B cell (primary cell): ENCODE results near the gene HSD11B2. TPM values are rescaled to one million over a fixed set of nuclear protein-coding genes. Genes with fewer than 3 reads are reported as not detected.

ENCODE experiments used
- ATAC-seq: fragments of 200-7000 bp; cut with Tn5 transposase; one replicate; pipeline ENCODE4 v1.10.0; 2021; ENCODE audit warnings: low read depth, mild to moderate bottlenecking, moderate number of reproducible peaks, moderate library complexity
- CTCF ChIA-PET: fragments of 350-600 bp; sonication (Branson Sonifier 250); formaldehyde crosslinking; loops from one replicate; lab custom pipeline; 2021; ENCODE audit warnings: antibody characterized with exemption, inconsistent platforms; lab: Charles Lee
- POLR2A ChIA-PET: fragments of 350-600 bp; sonication (Branson Sonifier 250); formaldehyde crosslinking; loops from one replicate; lab custom pipeline; 2021; ENCODE audit warnings: antibody characterized with exemption; lab: Charles Lee
- DNase-seq: peaks from one replicate; pipeline ENCODE4 v3.0.0; 2013
- H2AFZ ChIP-seq: 2 replicates; pipeline ENCODE4 v1.6.1; 2012; ENCODE audit warnings: mild to moderate bottlenecking, low read depth, low read length; ENCODE audit not compliant: insufficient read depth, poor library complexity, severe bottlenecking
- H3K27ac ChIP-seq, 2 donors: 1 replicate in 1 of 2; 2 replicates in 1 of 2; pipeline ENCODE4 v1.5.1; 2012 to 2013; ENCODE audit warnings: low read length in 2 of 2, mild to moderate bottlenecking in 2 of 2, moderate library complexity in 1 of 2
- H3K27me3 ChIP-seq, 4 experiments: fragments of 200-600 bp in 1 of 4; sonication (generic) in 1 of 4; replicated peaks in 1 of 4; 1 replicate in 2 of 4; 2 replicates in 2 of 4; pipeline versions ENCODE4 v1.6.1 to v1.7.0; 2013 to 2016; ENCODE audit warnings: low read length in 3 of 4, mild to moderate bottlenecking in 2 of 4, mixed read lengths in 1 of 4, moderate library complexity in 1 of 4; ENCODE audit not compliant: insufficient read depth in 4 of 4, control insufficient read depth in 3 of 4; ENCODE audit errors: control extremely low read depth in 1 of 4
- H3K36me3 ChIP-seq, 2 experiments: replicated peaks in 1 of 2; 1 replicate in 1 of 2; 2 replicates in 1 of 2; pipeline versions ENCODE4 v1.6.1 to v1.7.1; 2013; ENCODE audit warnings: low read length in 1 of 2; ENCODE audit not compliant: insufficient read depth in 2 of 2, control insufficient read depth in 1 of 2; ENCODE audit errors: control extremely low read depth in 1 of 2, extremely low read depth in 1 of 2
- H3K4me1 ChIP-seq, 2 donors: fragments of 200-600 bp in 1 of 2; sonication (generic) in 1 of 2; 1 replicate in 1 of 2; 2 replicates in 1 of 2; pipeline versions ENCODE4 v1.5.1 to v1.6.1; 2013 to 2017; ENCODE audit warnings: low read length in 2 of 2; ENCODE audit not compliant: control insufficient read depth in 2 of 2, insufficient read depth in 2 of 2
- H3K4me2 ChIP-seq: replicated peaks from 2 replicates; pipeline ENCODE3; 2012; ENCODE audit warnings: mild to moderate bottlenecking, low read depth, low read length; ENCODE audit not compliant: poor library complexity, severe bottlenecking
- H3K4me3 ChIP-seq, 5 experiments: fragments of 200-600 bp in 1 of 5; sonication (generic) in 1 of 5; 1 replicate in 3 of 5; 2 replicates in 2 of 5; pipeline versions ENCODE4 v1.5.1 to v1.7.0; 2011 to 2016; ENCODE audit warnings: low read length in 4 of 5, mild to moderate bottlenecking in 4 of 5, low read depth in 2 of 5, control low read depth in 1 of 5, moderate library complexity in 1 of 5; ENCODE audit not compliant: insufficient read depth in 1 of 5; ENCODE audit errors: control extremely low read depth in 1 of 5, extremely low read depth in 1 of 5
- H3K79me2 ChIP-seq: fragments of 200-600 bp; sonication (generic); one replicate; pipeline ENCODE4 v1.6.0; 2016; ENCODE audit warnings: low read length; ENCODE audit not compliant: control insufficient read depth, insufficient read depth
- H3K9ac ChIP-seq: fragments of 200-600 bp; sonication (generic); 2 replicates; pipeline ENCODE4 v1.6.1; 2017; ENCODE audit warnings: mild to moderate bottlenecking, low read length, moderate library complexity
- H3K9me3 ChIP-seq, 3 donors: one replicate each; pipeline versions ENCODE4 v1.6.1 to v1.7.1; 2013; ENCODE audit warnings: low read length in 2 of 3; ENCODE audit not compliant: control insufficient read depth in 2 of 3, insufficient read depth in 1 of 3; ENCODE audit errors: control extremely low read depth in 1 of 3
- H4K20me1 ChIP-seq: 2 replicates; pipeline ENCODE4 v1.6.0; 2012; ENCODE audit warnings: mild to moderate bottlenecking, low read length; ENCODE audit not compliant: insufficient read depth, control insufficient read depth, poor library complexity, severe bottlenecking
- H3K27ac Mint-ChIP-seq: one replicate; pipeline ENCODE4 v1.8.0; 2021; ENCODE audit warnings: mixed read lengths
- H3K27me3 Mint-ChIP-seq: one replicate; pipeline ENCODE4 v1.8.0; 2021; ENCODE audit warnings: mixed read lengths
- H3K4me1 Mint-ChIP-seq: one replicate; pipeline ENCODE4 v1.8.0; 2021; ENCODE audit warnings: mixed read lengths
- H3K4me3 Mint-ChIP-seq: one replicate; pipeline ENCODE4 v1.8.0; 2021; ENCODE audit warnings: mixed read lengths
- H3K9me3 Mint-ChIP-seq: one replicate; pipeline ENCODE4 v1.8.0; 2022; ENCODE audit warnings: mixed read lengths; ENCODE audit not compliant: insufficient read depth
- EZH2 ChIP-seq: IDR thresholded peaks from 2 replicates; pipeline ENCODE4 v1.6.1; 2012; ENCODE audit warnings: borderline replicate concordance, low read depth, mild to moderate bottlenecking, moderate library complexity, low read length; ENCODE audit not compliant: insufficient read depth, poor library complexity, severe bottlenecking
- WGBS: methylation state at CpG from one replicate; pipeline ENCODE4 v1.1.5; 2013; ENCODE audit warnings: missing lambda C conversion rate; ENCODE audit not compliant: insufficient coverage; 5-methylcytosine and 5-hydroxymethylcytosine counted together
- intact Hi-C: fragments of 100-400 bp; cut with micrococcal nuclease; formaldehyde crosslinking; loops from one replicate; pipeline ENCODE4 v1.10.0; 2022
- polyA plus RNA-seq: library from polyadenylated mRNA; depleted of rRNA; stranded (reverse); fragments of >200 nt; gene quantifications from 2 replicates; pipeline ENCODE4 v1.2.3, GENCODE V29; 2012
- total RNA-seq, 2 donors: library from RNA; stranded (reverse); fragments of 120-200 nt in 1 of 2; gene quantifications; 1 replicate in 1 of 2; 2 replicates in 1 of 2; pipeline versions ENCODE4 v1.2.3 to v1.2.4, GENCODE V29; 2013 to 2022
- TF ChIP-seq, protein P1 (sequence below): fragments of 200-600 bp; IDR thresholded peaks from one replicate; pipeline ENCODE4 v1.8.0; 2022; ENCODE audit warnings: antibody characterized with exemption, mild to moderate bottlenecking

Gene HSD11B2
- total and polyA plus RNA-seq, 2 donors (not counting 1 experiment from before 2014, with no cell fraction given), result 0.09 TPM; not detected in 1

DNA sequence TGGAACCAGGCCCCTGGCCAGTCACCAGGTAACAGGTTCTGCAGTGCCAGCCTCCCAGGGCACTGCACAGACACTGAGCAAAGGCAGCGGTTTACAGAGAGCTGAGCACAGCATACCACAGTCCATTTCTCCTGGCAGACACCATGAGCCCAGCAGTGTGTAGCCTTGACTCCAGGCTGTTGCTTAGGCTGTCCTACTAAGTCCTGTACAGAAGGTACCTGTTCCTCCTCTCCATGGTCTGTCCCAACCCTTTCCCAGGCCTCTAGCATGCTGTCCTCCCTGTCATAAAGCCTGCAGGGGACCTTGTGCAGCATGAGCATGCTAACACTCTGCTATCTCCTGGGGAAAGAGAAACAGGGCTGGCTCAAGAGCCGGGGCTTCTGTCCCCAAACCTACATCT is 30.0 kb downstream of the HSD11B2 start:
- CTCF ChIA-PET, result interaction anchor here (6.9 kb wide), 1 partner anchor 33 kb away, joined by 81 read pairs; no protein-coding TSS in a partner anchor
- H3K79me2 ChIP-seq, result peaks cover 73% of the 10 kb centered on the region

DNA sequence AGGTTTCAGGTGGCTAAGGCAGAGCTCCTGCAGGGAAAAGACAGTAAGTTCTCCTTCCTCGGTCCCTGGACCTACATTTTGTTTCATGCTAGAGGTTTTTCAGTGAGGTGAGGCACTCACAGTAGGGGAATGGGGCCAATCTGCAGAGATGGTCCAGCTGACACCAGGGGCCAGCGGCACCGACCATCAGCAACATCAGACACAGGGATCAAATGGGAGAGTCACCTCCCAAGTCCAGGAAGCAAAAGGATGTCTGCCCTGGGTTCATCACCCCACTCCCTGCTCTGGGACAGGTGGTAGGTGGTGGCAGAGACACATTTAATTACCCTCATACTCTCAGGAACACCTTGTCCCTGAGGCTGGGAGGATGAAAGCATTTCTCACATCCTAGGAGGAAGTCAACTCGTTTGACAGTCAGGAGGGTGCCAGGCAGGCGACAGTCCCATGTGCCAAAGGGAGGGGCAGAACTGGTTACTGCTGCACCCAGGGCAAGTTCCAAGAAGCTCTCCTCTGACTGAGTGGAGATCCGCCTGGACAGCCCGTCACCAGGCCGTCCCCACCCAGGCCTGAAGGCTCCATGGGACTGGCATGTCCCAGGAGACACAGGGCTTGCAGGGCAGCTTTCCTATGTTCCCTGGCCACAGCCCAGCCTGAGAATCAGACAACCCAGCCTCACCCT is 30.8 kb downstream of the HSD11B2 start:
- H3K27me3 ChIP-seq, result no peaks in the 10 kb centered on the region
- ChIA-PET POLR2A (interaction anchor here (0.6 kb wide), 1 partner anchor 11 kb away, joined by 4 read pairs; no protein-coding TSS in a partner anchor), CTCF (interaction anchor here (0.6 to 6.9 kb wide), 3 partner anchors 9 to 198 kb away, joined by 3 to 81 read pairs (median 3); partner anchors contain the start of gene ACD)
- DNase-seq (no peak), ATAC-seq (no peak)
- peaks cover 6 to 22% of the 10 kb centered on the region in 2 donors for H3K4me1 ChIP-seq
- H3K4me3 ChIP-seq, result no peak overlapping the region
- WGBS, result 87% methylated on average over 8 of the region's 8 CpGs
- intact Hi-C loops, result no loop called here
- H3K9ac ChIP-seq, result no peak overlapping the region
- Mint-ChIP-seq H3K4me1 (peaks cover 30% of the 10 kb centered on the region), H3K27ac (no peak overlapping the region), H3K4me3 (no peak overlapping the region), H3K27me3 (no peaks in the 10 kb centered on the region), H3K9me3 (no peaks in the 10 kb centered on the region)
- H3K27ac ChIP-seq, result no peak overlapping the region
- no peaks in the 10 kb centered on the region for H3K9me3 ChIP-seq
- no peak for TF ChIP-seq EZH2
- H3K4me2 ChIP-seq, result no peak overlapping the region
- peaks cover 0 to 59% of the 10 kb centered on the region in 2 experiments for H3K36me3 ChIP-seq
- H4K20me1 ChIP-seq, result peaks cover 100% of the 10 kb centered on the region
- no peak overlapping the region for H2AFZ ChIP-seq
- peaks cover 81% of the 10 kb centered on the region for H3K79me2 ChIP-seq

More for the DNA sequence above, 30.0 kb downstream of the HSD11B2 start:
- Histone ChIP-seq H3K36me3 (peaks cover 0 to 62% of the 10 kb centered on the region in 2 experiments), H3K9me3 (no peaks in the 10 kb centered on the region), H3K4me2 (no peak overlapping the region), H3K27ac (no peak overlapping the region), H4K20me1 (peaks cover 100% of the 10 kb centered on the region), H3K4me1 (peaks cover 3 to 18% of the 10 kb centered on the region in 2 donors), H3K4me3 (no peak overlapping the region), H2AFZ (no peak overlapping the region), H3K27me3 (no peaks in the 10 kb centered on the region), H3K9ac (no peak overlapping the region)
- TF ChIP-seq, protein P1, sequence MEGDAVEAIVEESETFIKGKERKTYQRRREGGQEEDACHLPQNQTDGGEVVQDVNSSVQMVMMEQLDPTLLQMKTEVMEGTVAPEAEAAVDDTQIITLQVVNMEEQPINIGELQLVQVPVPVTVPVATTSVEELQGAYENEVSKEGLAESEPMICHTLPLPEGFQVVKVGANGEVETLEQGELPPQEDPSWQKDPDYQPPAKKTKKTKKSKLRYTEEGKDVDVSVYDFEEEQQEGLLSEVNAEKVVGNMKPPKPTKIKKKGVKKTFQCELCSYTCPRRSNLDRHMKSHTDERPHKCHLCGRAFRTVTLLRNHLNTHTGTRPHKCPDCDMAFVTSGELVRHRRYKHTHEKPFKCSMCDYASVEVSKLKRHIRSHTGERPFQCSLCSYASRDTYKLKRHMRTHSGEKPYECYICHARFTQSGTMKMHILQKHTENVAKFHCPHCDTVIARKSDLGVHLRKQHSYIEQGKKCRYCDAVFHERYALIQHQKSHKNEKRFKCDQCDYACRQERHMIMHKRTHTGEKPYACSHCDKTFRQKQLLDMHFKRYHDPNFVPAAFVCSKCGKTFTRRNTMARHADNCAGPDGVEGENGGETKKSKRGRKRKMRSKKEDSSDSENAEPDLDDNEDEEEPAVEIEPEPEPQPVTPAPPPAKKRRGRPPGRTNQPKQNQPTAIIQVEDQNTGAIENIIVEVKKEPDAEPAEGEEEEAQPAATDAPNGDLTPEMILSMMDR, result no peak
- TF ChIP-seq EZH2, result no peak
- intact Hi-C loops, result no loop called here
- Mint-ChIP-seq H3K27me3 (no peaks in the 10 kb centered on the region), H3K4me3 (no peak overlapping the region), H3K27ac (no peak overlapping the region), H3K9me3 (no peaks in the 10 kb centered on the region), H3K4me1 (peaks cover 27% of the 10 kb centered on the region)
- WGBS, result 100% methylated on average over 1 of the region's 2 CpGs
- no peak for ATAC-seq
- DNase-seq, result no peak
- POLR2A ChIA-PET, result no interaction called here
